ENCODE data around the gene CHST6. TPM values are rescaled to one million over a fixed set of nuclear protein-coding genes. Genes with fewer than 3 reads are reported as not detected.

CHST6 gene
- total and polyA plus RNA-seq, 2 donors (not counting 1 experiment from before 2014, with no cell fraction given), result 0.02 to 0.17 TPM

DNA sequence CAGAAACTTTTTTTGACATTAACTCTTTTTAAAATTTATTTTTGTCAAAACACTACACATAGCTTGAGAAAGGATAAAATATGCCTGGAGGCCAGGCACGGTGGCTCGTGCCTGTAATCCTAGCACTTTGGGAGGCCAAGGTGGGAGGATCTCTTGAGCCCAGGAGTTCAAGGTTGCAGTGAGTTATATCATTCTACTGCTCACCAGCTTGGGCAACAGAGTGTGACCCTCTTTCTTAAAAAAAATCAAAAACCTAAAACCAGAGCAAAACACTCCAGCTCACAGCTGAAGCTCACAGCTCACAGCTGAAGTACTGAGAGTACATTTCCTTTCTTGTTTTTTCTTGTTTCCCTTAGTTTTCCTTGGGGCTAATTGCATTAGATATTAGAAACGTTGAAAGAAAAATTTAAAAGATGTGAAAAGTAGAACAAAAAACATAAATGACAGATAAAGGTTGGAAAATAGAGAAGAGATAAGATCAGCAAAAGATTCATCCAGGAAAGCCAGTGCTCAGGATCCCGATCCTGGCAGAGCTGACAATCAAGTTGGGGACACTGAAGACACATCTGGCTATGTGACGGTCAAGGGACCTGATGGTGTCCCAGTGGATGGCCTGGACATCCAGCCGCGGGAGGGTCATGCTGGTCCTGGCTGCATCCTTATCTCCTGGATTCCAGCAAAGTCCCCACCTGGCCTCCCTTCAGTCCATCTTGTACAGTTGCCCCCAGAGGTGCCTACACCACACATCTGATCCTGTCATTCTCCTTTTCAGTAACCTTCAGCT, 9.8 kb downstream of the CHST6 start:
- Histone ChIP-seq H3K9ac (ENCODE audit: insufficient read depth, low read length) (no peak overlapping the region), H2AFZ (ENCODE audit: low read length) (no peak overlapping the region), H4K20me1 (ENCODE audit: control insufficient read depth, extremely low read depth, insufficient read depth, low read length) (no peaks in the 10 kb centered on the region), H3K27me3 (ENCODE audit: control insufficient read depth, insufficient read depth, low read length) (peaks cover 4% of the 10 kb centered on the region), H3K9me3 (ENCODE audit: control insufficient read depth, insufficient read depth, low read depth, low read length) (no peaks in the 10 kb centered on the region), H3K4me3 (replicated peaks in 1 of 4; ENCODE audit: control extremely low read depth in 1 of 4, insufficient read depth in 1 of 4, low read depth in 3 of 4, low read length in 4 of 4) (no peak overlapping the region), H3K79me2 (ENCODE audit: control insufficient read depth, insufficient read depth, low read length) (no peaks in the 10 kb centered on the region), H3K27ac (ENCODE audit: insufficient read depth, low read length) (no peak overlapping the region), H3K4me2 (ENCODE audit: extremely low read depth, insufficient read depth, low read length) (no peak overlapping the region), H3K36me3 (ENCODE audit: control insufficient read depth, insufficient read depth, low read length) (no peaks in the 10 kb centered on the region), H3K4me1 (ENCODE audit: control insufficient read depth, extremely low read depth, insufficient read depth, low read length) (no peaks in the 10 kb centered on the region)
- TF ChIP-seq, protein P1, sequence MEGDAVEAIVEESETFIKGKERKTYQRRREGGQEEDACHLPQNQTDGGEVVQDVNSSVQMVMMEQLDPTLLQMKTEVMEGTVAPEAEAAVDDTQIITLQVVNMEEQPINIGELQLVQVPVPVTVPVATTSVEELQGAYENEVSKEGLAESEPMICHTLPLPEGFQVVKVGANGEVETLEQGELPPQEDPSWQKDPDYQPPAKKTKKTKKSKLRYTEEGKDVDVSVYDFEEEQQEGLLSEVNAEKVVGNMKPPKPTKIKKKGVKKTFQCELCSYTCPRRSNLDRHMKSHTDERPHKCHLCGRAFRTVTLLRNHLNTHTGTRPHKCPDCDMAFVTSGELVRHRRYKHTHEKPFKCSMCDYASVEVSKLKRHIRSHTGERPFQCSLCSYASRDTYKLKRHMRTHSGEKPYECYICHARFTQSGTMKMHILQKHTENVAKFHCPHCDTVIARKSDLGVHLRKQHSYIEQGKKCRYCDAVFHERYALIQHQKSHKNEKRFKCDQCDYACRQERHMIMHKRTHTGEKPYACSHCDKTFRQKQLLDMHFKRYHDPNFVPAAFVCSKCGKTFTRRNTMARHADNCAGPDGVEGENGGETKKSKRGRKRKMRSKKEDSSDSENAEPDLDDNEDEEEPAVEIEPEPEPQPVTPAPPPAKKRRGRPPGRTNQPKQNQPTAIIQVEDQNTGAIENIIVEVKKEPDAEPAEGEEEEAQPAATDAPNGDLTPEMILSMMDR (conservative IDR thresholded peaks at IDR 0.05 in 1 of 2, IDR thresholded peaks at IDR 0.05 in 1 of 2; ENCODE audit: low read depth in 1 of 2, low read length in 2 of 2), result no peak
- TF ChIP-seq EZH2 (IDR thresholded peaks at IDR 0.05; ENCODE audit: low read length, missing control alignments), result no peak
- DNase-seq (ENCODE audit: low read depth in 2 of 2), result no peak

DNA sequence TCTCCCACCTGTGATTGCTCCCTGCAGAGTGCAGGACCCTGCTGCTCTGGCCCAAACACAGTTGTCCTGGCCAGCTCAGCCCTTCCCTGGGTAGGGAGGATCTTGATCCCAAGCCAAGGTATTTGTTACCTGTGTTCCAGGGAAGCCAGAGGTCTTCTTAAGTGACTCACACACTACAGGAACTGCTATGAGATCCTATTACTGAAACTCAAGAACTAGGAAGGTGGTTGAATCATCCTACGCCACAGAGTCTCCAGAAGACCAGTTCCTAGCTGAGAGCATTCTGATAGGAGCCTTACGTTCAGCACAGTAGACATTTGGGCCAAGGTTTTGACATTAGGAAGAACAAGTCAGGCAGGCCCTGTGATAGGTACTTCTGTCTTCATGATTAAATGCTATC, 12.0 kb downstream of the CHST6 start:
- peak in 1 of 2 donors; percentile 71 for DNase-seq (ENCODE audit: low read depth in 2 of 2)

DNA sequence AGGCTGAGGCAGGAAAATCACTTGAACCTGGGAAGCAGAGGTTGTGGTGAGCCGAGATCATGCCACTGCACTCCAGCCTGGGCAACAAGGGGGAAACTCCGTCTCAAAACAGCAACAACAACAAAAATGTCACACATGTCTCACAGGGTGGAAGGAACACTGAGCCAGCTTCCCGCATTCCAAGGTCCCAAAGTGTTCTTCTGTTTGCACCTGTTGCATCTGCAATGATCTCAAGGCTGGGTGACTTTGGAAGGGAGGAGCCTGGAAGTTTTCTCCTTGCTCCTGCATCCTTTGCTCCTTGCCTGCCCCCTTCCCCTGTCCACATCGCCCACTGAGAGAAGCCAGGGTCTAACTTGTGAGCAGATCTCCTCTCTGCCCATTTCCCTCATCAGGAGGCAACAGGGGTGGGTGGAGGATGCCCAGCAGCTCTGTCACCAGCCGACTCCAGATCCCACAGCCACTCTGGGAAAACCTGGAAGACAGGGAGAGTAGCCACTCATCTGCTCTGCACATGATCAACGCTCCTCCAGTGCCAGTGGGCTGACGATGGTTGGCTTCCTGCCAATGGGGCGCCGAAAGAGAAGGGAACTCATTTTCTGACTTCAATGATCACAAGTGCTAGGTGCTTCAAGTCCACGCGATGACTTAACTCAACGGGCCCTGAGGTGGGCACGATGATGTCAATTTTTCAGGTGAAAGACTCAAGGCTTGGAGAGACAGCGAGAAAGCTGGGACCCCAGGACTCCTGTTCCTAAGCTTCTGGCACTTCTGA, 12.6 kb downstream of the CHST6 start:
- TF ChIP-seq EZH2 (IDR thresholded peaks at IDR 0.05; ENCODE audit: low read length, missing control alignments), result no peak
- TF ChIP-seq, protein P1 (conservative IDR thresholded peaks at IDR 0.05 in 1 of 2, IDR thresholded peaks at IDR 0.05 in 1 of 2; ENCODE audit: low read depth in 1 of 2, low read length in 2 of 2), result no peak
- Histone ChIP-seq H3K27ac (ENCODE audit: insufficient read depth, low read length) (no peak overlapping the region), H3K79me2 (ENCODE audit: control insufficient read depth, insufficient read depth, low read length) (no peaks in the 10 kb centered on the region), H3K36me3 (ENCODE audit: control insufficient read depth, insufficient read depth, low read length) (no peaks in the 10 kb centered on the region), H2AFZ (ENCODE audit: low read length) (no peak overlapping the region), H3K4me3 (replicated peaks in 1 of 4; ENCODE audit: control extremely low read depth in 1 of 4, insufficient read depth in 1 of 4, low read depth in 3 of 4, low read length in 4 of 4) (no peak overlapping the region), H3K9me3 (ENCODE audit: control insufficient read depth, insufficient read depth, low read depth, low read length) (no peaks in the 10 kb centered on the region), H3K9ac (ENCODE audit: insufficient read depth, low read length) (no peak overlapping the region), H3K4me2 (ENCODE audit: extremely low read depth, insufficient read depth, low read length) (no peak overlapping the region), H3K4me1 (ENCODE audit: control insufficient read depth, extremely low read depth, insufficient read depth, low read length) (no peaks in the 10 kb centered on the region), H3K27me3 (ENCODE audit: control insufficient read depth, insufficient read depth, low read length) (peaks cover 4% of the 10 kb centered on the region), H4K20me1 (ENCODE audit: control insufficient read depth, extremely low read depth, insufficient read depth, low read length) (no peaks in the 10 kb centered on the region)
- DNase-seq (ENCODE audit: low read depth in 2 of 2), result no peak

More for the DNA sequence above, 12.0 kb downstream of the CHST6 start:
- no peaks in the 10 kb centered on the region for H3K9me3 ChIP-seq (ENCODE audit: control insufficient read depth, insufficient read depth, low read depth, low read length)
- H4K20me1 ChIP-seq (ENCODE audit: control insufficient read depth, extremely low read depth, insufficient read depth, low read length), result no peaks in the 10 kb centered on the region
- H3K9ac ChIP-seq (ENCODE audit: insufficient read depth, low read length), result no peak overlapping the region
- no peaks in the 10 kb centered on the region for H3K4me1 ChIP-seq (ENCODE audit: control insufficient read depth, extremely low read depth, insufficient read depth, low read length)
- no peak overlapping the region for H3K4me2 ChIP-seq (ENCODE audit: extremely low read depth, insufficient read depth, low read length)
- no peak for TF ChIP-seq EZH2 (IDR thresholded peaks at IDR 0.05; ENCODE audit: low read length, missing control alignments)
- TF ChIP-seq, protein P1 (conservative IDR thresholded peaks at IDR 0.05 in 1 of 2, IDR thresholded peaks at IDR 0.05 in 1 of 2; ENCODE audit: low read depth in 1 of 2, low read length in 2 of 2), result no peak
- no peak overlapping the region for H3K27ac ChIP-seq (ENCODE audit: insufficient read depth, low read length)
- peaks cover 4% of the 10 kb centered on the region for H3K27me3 ChIP-seq (ENCODE audit: control insufficient read depth, insufficient read depth, low read length)
- H2AFZ ChIP-seq (ENCODE audit: low read length), result no peak overlapping the region
- H3K36me3 ChIP-seq (ENCODE audit: control insufficient read depth, insufficient read depth, low read length), result no peaks in the 10 kb centered on the region
- H3K4me3 ChIP-seq (replicated peaks in 1 of 4; ENCODE audit: control extremely low read depth in 1 of 4, insufficient read depth in 1 of 4, low read depth in 3 of 4, low read length in 4 of 4), result no peak overlapping the region
- H3K79me2 ChIP-seq (ENCODE audit: control insufficient read depth, insufficient read depth, low read length), result no peaks in the 10 kb centered on the region

Measured in fibroblast of lung (primary cell).